CD14-positive monocyte (primary cell): ENCODE measurements around the gene CD247. TPM values are rescaled to one million over a fixed set of nuclear protein-coding genes. Genes with fewer than 3 reads are reported as not detected.

Experiments used
- DNase-seq, 3 donors: peaks; one replicate each; pipeline ENCODE4 v3.0.0-alpha.2; 2011 to 2022
- H2AFZ ChIP-seq: 2 replicates; pipeline ENCODE4 v1.6.0; 2012; ENCODE audit warnings: mild to moderate bottlenecking, low read depth, low read length, inconsistent platforms; ENCODE audit not compliant: insufficient read depth, poor library complexity, severe bottlenecking
- H3K27ac ChIP-seq, 2 donors: 1 replicate in 1 of 2; 2 replicates in 1 of 2; pipeline ENCODE4 v1.5.1; 2012 to 2013; ENCODE audit warnings: low read length in 2 of 2, control low read depth in 1 of 2, inconsistent platforms in 1 of 2, low read depth in 1 of 2, mild to moderate bottlenecking in 1 of 2
- H3K27me3 ChIP-seq, 2 donors: one replicate each; pipeline versions ENCODE4 v1.6.0 to v1.6.1; 2011 to 2013; ENCODE audit warnings: low read length in 2 of 2; ENCODE audit not compliant: control insufficient read depth in 2 of 2, insufficient read depth in 2 of 2
- H3K36me3 ChIP-seq, 2 donors: replicated peaks in 1 of 2; 1 replicate in 1 of 2; 2 replicates in 1 of 2; pipeline versions ENCODE4 v1.5.1 to v1.6.1; 2012 to 2013; ENCODE audit warnings: low read length in 2 of 2, control low read depth in 1 of 2, inconsistent platforms in 1 of 2, mild to moderate bottlenecking in 1 of 2; ENCODE audit not compliant: insufficient read depth in 2 of 2, control insufficient read depth in 1 of 2
- H3K4me1 ChIP-seq, 2 donors: 1 replicate in 1 of 2; 2 replicates in 1 of 2; pipeline versions ENCODE4 v1.5.1 to v1.6.1; 2012 to 2013; ENCODE audit warnings: low read length in 2 of 2, control low read depth in 1 of 2, inconsistent platforms in 1 of 2, mild to moderate bottlenecking in 1 of 2, moderate library complexity in 1 of 2; ENCODE audit not compliant: insufficient read depth in 2 of 2, control insufficient read depth in 1 of 2
- H3K4me2 ChIP-seq: replicated peaks from 2 replicates; pipeline ENCODE3; 2012; ENCODE audit warnings: low read length, moderate library complexity, mild to moderate bottlenecking; ENCODE audit not compliant: poor library complexity, severe bottlenecking; ENCODE audit errors: extremely low read depth
- H3K4me3 ChIP-seq, 3 experiments: fragments of 200-600 bp in 1 of 3; sonication (generic) in 1 of 3; replicated peaks in 1 of 3; 1 replicate in 2 of 3; 2 replicates in 1 of 3; pipeline ENCODE4 v1.5.1; 2011 to 2013; ENCODE audit warnings: low read length in 3 of 3, mild to moderate bottlenecking in 3 of 3, control low read depth in 2 of 3, low read depth in 2 of 3, inconsistent platforms in 1 of 3, moderate library complexity in 1 of 3
- H3K79me2 ChIP-seq: 2 replicates; pipeline ENCODE4 v1.6.0; 2012; ENCODE audit warnings: mild to moderate bottlenecking, control low read depth, inconsistent platforms, low read length, moderate library complexity; ENCODE audit not compliant: insufficient read depth
- H3K9ac ChIP-seq: 2 replicates; pipeline ENCODE4 v1.6.0; 2017; ENCODE audit warnings: low read length, mild to moderate bottlenecking; ENCODE audit not compliant: insufficient read depth, poor library complexity, severe bottlenecking
- H3K9me3 ChIP-seq, 2 donors: replicated peaks in 1 of 2; 1 replicate in 1 of 2; 2 replicates in 1 of 2; pipeline versions ENCODE4 v1.5.1 to v1.6.1; 2012 to 2013; ENCODE audit warnings: low read length in 2 of 2, control low read depth in 1 of 2; ENCODE audit not compliant: control insufficient read depth in 1 of 2, insufficient read depth in 1 of 2
- H4K20me1 ChIP-seq: 2 replicates; pipeline ENCODE4 v1.6.0; 2012; ENCODE audit warnings: mild to moderate bottlenecking, low read length, control low read depth, moderate library complexity; ENCODE audit not compliant: insufficient read depth
- H3K27ac Mint-ChIP-seq, 7 donors: one replicate each; pipeline ENCODE4 v1.8.0; 2020; ENCODE audit warnings: mild to moderate bottlenecking in 7 of 7, mixed read lengths in 7 of 7, moderate library complexity in 6 of 7, inconsistent platforms in 2 of 7
- H3K27me3 Mint-ChIP-seq, 3 donors: one replicate each; pipeline ENCODE4 v1.8.0; 2021 to 2022; ENCODE audit warnings: low read depth in 3 of 3, mild to moderate bottlenecking in 3 of 3, mixed read lengths in 3 of 3, moderate library complexity in 3 of 3, inconsistent platforms in 1 of 3
- H3K36me3 Mint-ChIP-seq, 2 donors: one replicate each; pipeline ENCODE4 v1.8.0; 2020; ENCODE audit warnings: mixed read lengths in 2 of 2, inconsistent platforms in 1 of 2, mild to moderate bottlenecking in 1 of 2
- H3K4me1 Mint-ChIP-seq: one replicate; pipeline ENCODE4 v1.8.0; 2020; ENCODE audit warnings: mild to moderate bottlenecking, mixed read lengths
- H3K4me3 Mint-ChIP-seq, 2 donors: one replicate each; pipeline ENCODE4 v1.8.0; 2020; ENCODE audit warnings: mild to moderate bottlenecking in 2 of 2, mixed read lengths in 2 of 2, moderate library complexity in 1 of 2
- H3K9me3 Mint-ChIP-seq, 7 donors: one replicate each; pipeline ENCODE4 v1.8.0; 2020 to 2022; ENCODE audit warnings: mixed read lengths in 7 of 7, mild to moderate bottlenecking in 6 of 7, moderate library complexity in 6 of 7, inconsistent platforms in 2 of 7
- WGBS: methylation state at CpG from one replicate; pipeline ENCODE4 v1.1.5; 2013; ENCODE audit warnings: missing lambda C conversion rate; ENCODE audit not compliant: insufficient coverage; 5-methylcytosine and 5-hydroxymethylcytosine counted together
- intact Hi-C, 2 donors: fragments of 100-400 bp; cut with micrococcal nuclease; formaldehyde crosslinking; loops; one replicate each; pipeline versions ENCODE4 v1.15.0 to v1.15.1; 2023
- polyA plus RNA-seq, 3 donors: library from polyadenylated mRNA; depleted of rRNA in 1 of 3; unstranded in 2 of 3; stranded (reverse) in 1 of 3; fragments of 300-500 nt in 2 of 3; fragments of >200 nt in 1 of 3; fragmentation: Illumina TruSeq in 2 of 3; gene quantifications; 1 replicate in 2 of 3; 2 replicates in 1 of 3; pipeline ENCODE4 v1.2.3, GENCODE V29; 2012 to 2021
- TF ChIP-seq, protein P1 (sequence below): fragments of 200-600 bp; IDR thresholded peaks from one replicate; pipeline ENCODE4 v1.8.0; 2022; ENCODE audit warnings: antibody characterized with exemption, mild to moderate bottlenecking

The CD247 gene
- polyA plus RNA-seq, 3 donors: 0.29 to 1.8 (median 1.6) TPM

GRCh38 chr1:167515461-167515860 lies 2.9 kb downstream of the CD247 start:
- Histone ChIP-seq H4K20me1 (no peaks in the 10 kb centered on the region), H2AFZ (no peak overlapping the region), H3K4me2 (no peak overlapping the region), H3K4me1 (no peaks in the 10 kb centered on the region), H3K9me3 (no peaks in the 10 kb centered on the region), H3K36me3 (no peaks in the 10 kb centered on the region), H3K27ac (no peak overlapping the region), H3K9ac (no peak overlapping the region), H3K27me3 (no peaks in the 10 kb centered on the region), H3K4me3 (no peak overlapping the region), H3K79me2 (no peaks in the 10 kb centered on the region)
- WGBS: 100% methylated on average over 1 of the region's 3 CpGs
- DNase-seq: no peak
- no peak overlapping the region for H3K4me3 Mint-ChIP-seq
- no peaks in the 10 kb centered on the region for H3K36me3 Mint-ChIP-seq
- intact Hi-C loops: no loop called here
- TF ChIP-seq, protein P1, sequence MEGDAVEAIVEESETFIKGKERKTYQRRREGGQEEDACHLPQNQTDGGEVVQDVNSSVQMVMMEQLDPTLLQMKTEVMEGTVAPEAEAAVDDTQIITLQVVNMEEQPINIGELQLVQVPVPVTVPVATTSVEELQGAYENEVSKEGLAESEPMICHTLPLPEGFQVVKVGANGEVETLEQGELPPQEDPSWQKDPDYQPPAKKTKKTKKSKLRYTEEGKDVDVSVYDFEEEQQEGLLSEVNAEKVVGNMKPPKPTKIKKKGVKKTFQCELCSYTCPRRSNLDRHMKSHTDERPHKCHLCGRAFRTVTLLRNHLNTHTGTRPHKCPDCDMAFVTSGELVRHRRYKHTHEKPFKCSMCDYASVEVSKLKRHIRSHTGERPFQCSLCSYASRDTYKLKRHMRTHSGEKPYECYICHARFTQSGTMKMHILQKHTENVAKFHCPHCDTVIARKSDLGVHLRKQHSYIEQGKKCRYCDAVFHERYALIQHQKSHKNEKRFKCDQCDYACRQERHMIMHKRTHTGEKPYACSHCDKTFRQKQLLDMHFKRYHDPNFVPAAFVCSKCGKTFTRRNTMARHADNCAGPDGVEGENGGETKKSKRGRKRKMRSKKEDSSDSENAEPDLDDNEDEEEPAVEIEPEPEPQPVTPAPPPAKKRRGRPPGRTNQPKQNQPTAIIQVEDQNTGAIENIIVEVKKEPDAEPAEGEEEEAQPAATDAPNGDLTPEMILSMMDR: no peak
- H3K27ac Mint-ChIP-seq: no peak overlapping the region
- H3K4me1 Mint-ChIP-seq: no peaks in the 10 kb centered on the region
- peaks cover 0 to 3% (median 3%) of the 10 kb centered on the region in 3 donors for H3K27me3 Mint-ChIP-seq
- no peaks in the 10 kb centered on the region for H3K9me3 Mint-ChIP-seq

DNA sequence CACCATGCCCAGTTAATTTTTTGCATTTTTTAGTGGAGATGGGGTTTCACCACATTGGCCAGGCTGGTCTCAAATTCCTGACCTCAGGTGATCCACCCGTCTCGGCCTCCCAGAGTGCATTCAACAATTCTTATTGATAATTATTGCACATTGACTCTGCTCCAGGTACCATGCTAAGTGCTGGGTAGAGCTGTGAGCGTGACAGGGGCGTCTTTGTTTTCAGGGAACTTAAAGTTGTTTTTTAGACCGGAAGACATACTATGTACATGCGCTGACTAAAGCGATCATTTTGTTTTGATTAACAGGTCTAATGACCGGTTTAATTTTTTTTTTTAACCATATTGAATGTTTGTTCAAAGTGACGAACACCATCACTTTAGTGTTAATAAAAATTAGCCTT lies 4.0 kb downstream of the CD247 start:
- Histone ChIP-seq H3K9me3 (no peaks in the 10 kb centered on the region), H3K4me3 (no peak overlapping the region), H2AFZ (no peak overlapping the region), H3K9ac (no peak overlapping the region), H3K27ac (no peak overlapping the region), H3K36me3 (no peaks in the 10 kb centered on the region), H3K27me3 (no peaks in the 10 kb centered on the region), H3K79me2 (no peaks in the 10 kb centered on the region), H3K4me1 (no peaks in the 10 kb centered on the region), H4K20me1 (no peaks in the 10 kb centered on the region), H3K4me2 (no peak overlapping the region)
- Mint-ChIP-seq H3K9me3 (no peaks in the 10 kb centered on the region), H3K27ac (no peak overlapping the region), H3K4me1 (no peaks in the 10 kb centered on the region), H3K4me3 (no peak overlapping the region), H3K36me3 (no peaks in the 10 kb centered on the region), H3K27me3 (peaks cover 2 to 3% (median 3%) of the 10 kb centered on the region in 3 donors)
- no peak for DNase-seq
- intact Hi-C loops: no loop called here
- TF ChIP-seq, protein P1: no peak
- 100% methylated on average over 5 of the region's 9 CpGs for WGBS
